ENCODE results near the gene C1RL.
"Not testable (repeated sequence)": the region's sequence is repeated elsewhere in the genome, so short reads cannot be mapped to it uniquely, and the experiment has no call there.

Gene C1RL

DNA sequence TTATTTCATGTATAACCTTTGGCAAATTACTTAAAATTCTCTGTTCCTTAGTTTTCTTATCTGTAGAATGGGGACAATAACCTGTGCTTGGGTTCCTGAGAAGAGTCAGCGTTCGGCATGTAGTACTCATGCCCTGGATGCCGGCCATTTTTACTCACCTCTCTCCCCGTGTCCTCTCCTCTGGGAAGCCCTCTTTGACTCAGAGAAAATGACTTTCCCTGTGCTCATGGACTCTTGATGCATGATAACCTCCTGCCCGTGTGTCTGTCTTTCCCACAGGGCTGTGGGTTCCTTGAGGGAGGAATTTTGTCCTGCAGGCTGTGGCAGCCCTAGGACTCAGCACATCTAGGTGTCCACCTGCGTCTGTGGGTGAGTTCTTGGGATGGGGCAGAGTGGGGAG is 5.8 kb upstream of the C1RL start:
- no peak for DNase-seq (ENCODE audit: low read depth in 2 of 2)

DNA sequence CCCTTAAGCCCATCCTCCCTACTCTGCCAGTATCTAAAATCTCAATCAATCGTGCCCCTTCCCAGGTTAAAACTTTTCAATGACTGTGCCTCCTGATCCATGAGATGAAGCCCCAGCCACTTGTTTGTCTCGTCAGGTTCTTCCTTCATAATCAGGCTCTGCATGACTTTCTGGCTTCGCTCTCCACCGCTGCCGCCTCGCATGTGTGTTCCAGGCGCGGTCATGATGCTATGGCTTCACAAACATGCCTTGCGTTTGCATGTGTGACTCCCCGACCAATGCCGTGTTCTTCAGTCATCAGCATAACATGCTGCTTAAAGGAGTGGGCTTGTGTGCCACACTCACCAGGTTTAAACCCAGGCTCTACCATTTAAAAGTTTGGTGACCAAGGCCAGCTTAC is 5.0 kb upstream of the C1RL start:
- DNase-seq (ENCODE audit: low read depth in 2 of 2): no peak

DNA sequence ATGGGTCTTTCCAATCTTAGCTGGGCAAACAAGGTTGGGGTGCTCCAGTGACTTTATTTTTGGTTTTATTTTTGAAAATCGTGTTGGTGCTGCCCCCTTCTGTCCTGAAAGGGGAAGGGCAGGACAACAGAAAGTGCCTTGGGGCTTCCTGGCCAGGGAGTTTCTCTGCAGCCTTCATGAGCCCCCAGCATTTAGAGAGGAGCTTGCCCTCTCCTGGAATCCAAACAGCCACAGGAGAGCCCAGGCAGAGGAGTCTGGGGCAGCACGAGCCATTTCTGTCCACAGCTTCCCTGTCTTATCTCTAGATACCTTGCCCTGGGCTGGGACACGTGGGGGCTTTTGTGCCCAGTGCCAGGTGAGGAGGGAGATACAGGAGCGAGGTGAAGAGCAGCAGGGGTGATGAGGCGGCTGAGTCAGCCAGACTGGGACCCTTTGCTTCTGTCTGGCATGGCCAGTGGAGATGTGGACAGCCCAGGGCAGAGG is 4.4 kb upstream of the C1RL start:
- DNase-seq (ENCODE audit: low read depth in 2 of 2): no peak

DNA sequence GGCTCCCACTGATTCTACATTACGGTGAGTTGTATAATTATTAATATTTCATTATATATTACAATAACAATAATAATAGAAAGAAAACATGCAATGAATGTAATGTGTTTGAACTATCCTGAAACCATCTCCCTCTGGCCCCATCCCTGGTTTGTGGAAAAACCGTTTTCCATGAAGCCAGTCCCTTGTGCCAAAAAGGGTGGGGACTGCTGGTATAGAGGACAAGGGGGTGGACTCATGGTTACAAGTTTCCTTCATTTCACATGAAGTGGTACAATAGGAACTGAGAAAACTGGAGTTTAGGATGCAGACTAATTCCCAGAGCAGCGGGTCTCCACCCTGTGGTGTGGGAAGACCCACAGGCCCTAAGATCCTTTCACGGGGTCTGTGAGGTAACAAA is 3.0 kb upstream of the C1RL start:
- DNase-seq (ENCODE audit: low read depth in 2 of 2): no peak

DNA sequence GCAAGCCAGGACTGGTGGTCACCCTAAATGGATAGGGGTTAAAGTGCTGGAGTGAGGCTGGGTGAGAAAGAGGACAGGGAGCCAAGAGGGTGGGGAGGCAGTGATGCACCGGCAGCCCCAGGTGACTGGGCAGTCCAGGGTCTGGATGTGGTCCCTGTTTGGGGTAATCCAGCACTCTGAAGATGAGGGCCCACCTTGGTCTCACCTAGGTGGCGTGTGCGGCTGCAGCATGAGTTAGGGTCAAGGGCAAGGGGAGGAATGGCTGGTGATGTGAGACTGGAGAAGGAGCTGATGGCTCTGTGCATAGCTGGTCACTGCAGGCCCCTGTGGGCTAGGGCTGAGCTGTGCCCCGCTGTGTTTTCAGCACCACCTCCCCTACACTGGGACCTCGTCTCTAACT is 1.6 kb upstream of the C1RL start:
- no peak for DNase-seq (ENCODE audit: low read depth in 2 of 2)

DNA sequence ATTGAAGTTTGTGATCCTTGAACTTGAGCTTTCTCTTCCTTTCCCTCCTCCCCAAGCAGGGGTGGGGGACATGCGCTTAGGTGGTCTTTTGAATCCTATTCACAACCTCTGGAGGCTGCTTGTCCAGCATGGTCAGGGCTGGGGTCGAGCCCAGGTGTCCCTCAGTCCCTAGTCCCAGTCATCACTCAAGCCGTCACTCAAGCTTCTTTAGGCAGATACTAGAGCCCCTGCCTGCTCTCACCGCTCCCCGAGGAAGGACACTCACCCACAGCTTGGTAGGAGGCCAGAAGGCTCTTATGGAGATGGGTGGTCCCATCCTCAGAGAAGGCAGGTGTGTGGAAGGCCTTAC is 532 bp upstream of the C1RL start:
- no peak for DNase-seq (ENCODE audit: low read depth in 2 of 2)

DNA sequence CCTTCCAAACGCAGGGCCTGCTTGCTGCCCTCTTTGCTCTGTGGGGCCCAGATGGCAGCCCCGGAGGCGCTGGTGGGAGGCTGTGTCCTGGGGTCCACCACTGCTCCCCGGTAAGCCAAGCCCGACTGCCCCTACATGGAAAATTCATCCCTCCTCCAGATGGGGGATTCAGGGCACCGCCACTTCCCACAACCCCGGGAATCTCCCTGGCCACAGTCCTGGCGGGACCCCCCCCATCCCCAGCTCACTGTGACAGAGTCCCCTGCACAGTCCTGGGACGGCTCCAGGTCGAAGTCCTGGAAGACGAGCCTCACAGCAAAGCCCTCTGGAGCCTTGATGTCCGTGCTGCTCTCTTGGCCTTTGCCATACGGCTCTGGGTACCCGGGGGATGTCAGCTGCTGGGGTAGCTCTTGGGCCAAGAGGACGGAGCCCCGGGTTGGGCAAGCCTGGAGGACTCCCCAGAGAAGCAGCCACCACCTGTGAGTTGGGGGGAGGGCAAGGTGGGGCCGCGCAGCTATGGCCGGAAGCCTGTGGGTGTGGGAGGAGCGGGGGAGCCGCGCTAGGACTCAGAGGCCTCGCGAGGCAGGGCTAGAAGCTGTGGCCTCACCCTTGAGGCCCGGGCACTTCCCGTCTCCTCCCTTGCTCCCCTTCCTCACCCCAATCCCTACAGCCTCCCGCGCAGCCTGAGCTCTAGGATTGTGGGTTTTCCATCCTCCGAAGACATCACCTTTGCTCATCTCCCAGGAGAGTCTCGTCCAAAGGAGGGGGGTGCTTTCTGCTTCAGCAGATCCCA is 815 bp downstream of the C1RL start:
- DNase-seq (ENCODE audit: low read depth in 2 of 2): peak; percentile 40 to 52

DNA sequence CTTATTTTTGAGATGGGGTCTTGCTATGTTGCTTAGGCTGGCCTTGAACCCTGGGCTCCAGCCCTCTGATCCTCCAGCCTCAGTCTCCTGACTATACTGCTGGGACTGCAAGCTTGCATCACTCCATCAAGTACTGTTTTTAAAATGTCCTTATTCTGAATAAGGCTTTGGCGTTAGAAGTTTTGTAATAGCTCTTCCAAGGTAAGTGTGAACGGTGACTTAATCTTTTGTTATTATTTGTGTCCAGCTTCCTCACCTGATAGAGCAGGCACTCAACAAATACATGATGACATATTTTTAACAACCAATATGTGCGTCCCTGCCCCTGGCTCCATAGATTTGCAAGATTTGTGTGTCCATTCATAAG is 1.4 kb downstream of the C1RL start:
- no peak for DNase-seq (ENCODE audit: low read depth in 2 of 2)

DNA sequence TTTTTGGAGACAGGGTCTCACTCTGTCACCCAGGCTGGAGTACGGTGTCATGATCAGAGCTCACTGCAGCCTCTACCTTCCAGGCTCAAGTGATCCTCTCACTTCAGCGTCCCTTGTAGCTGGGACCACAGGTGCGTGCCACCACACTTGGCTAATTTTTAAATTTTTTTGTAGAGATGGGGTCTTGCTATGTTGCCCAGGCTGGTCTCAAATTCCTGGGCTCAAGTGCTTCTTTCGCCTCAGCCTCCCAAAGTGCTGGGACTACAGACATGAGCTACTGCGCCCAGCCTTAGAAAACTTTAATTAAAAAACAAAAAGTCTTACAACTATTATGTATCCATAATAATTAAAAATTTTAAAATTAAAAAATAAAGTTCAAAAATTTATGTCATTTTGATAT is 1.8 kb downstream of the C1RL start:
- not testable (repeated sequence) for DNase-seq (ENCODE audit: low read depth in 2 of 2)

DNA sequence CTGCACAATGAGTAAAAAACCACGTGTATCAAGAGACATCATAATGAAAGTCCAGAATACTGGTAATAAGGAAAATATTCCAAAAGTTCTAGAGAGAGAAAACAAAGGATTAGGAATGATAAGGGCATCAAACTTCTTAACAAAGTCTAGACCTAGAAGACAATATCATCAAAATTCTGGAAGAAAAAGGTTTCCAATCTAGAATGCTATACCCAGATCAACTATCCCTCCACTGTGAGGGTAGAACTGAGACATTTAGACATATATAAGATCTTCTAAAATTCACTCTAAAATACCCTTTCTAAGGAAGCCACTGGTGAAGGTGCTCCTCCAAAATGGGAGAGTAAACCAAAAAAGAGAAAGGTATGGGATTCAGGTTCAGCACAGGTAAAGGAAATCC is 2.9 kb downstream of the C1RL start:
- DNase-seq (ENCODE audit: low read depth in 2 of 2): no peak

DNA sequence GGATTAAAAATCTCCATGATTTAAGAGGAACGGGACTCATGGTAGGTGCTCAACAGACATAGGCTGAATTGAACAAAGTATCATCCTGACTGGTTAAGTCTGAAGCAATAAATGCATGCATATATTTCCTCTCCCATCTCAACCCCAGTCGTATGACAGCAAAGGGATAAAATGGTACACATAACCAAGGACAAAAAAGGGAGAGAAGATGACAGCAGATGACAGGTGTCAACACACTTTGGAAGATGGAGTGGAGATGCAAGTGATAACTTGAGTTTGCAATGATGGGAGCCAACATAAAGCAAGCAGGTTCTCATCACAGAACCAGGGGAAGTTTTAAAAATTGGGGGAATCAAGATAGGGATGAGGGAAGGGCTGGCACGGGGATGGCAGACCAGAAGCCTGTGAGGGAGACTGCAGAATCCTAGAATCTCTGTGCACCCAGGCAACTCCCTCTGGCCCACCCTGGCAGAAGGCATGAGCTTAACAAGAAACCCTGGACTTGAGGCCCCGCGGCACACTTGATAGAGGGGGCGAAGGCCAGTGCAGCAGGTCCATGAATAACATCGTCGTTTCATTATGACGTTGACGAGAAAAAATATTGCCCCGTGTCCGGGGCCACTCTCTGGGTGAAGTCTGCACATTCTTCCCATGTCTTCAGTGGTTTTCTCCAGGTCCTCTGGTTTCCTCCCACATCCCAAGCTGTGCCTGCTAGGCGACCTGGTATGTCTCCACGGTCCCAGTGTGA is 5.0 kb downstream of the C1RL start:
- DNase-seq (ENCODE audit: low read depth in 2 of 2): no peak

DNA sequence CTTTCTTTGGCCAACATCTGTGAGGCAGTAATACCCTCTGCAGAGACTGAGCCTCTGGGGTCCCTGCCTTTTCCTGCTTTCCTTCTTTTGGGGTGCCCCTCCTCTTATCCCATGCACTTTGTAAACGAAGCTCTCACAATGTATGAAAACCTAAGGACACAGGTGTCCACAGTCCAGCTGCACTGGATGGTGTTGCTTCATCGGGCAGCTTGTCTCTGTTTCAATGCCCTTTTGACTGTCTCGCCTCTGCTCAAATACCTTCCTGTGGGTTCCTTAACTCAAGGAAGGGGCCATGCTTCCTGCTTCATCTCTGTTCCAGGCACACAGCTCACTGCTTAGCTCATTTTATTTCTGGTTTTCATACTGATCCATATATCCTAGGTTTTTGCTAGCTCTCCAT is 6.4 kb downstream of the C1RL start:
- no peak for DNase-seq (ENCODE audit: low read depth in 2 of 2)

DNA sequence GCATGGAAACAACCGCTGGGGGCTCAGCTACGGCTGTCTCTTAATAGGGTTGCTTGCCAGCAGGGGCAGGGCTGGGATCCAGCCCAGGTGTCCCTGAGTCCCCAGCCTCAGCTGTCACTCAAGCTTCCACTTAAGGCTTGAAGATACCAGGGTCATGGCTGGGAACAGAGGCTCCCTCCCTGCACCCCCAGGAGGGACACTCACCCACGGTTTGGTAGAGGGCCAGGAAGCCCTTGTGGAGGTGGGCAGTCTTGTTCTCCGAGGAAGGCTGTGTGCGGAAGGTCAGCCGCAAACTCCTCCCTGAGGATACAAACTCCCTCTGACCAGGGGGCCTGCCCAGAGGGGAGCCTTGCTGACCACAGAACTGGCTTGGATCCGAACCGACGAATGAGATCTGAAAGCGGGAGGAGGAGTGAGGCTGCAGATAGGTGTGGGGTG is 7.3 kb downstream of the C1RL start:
- no peak for DNase-seq (ENCODE audit: low read depth in 2 of 2)

DNA sequence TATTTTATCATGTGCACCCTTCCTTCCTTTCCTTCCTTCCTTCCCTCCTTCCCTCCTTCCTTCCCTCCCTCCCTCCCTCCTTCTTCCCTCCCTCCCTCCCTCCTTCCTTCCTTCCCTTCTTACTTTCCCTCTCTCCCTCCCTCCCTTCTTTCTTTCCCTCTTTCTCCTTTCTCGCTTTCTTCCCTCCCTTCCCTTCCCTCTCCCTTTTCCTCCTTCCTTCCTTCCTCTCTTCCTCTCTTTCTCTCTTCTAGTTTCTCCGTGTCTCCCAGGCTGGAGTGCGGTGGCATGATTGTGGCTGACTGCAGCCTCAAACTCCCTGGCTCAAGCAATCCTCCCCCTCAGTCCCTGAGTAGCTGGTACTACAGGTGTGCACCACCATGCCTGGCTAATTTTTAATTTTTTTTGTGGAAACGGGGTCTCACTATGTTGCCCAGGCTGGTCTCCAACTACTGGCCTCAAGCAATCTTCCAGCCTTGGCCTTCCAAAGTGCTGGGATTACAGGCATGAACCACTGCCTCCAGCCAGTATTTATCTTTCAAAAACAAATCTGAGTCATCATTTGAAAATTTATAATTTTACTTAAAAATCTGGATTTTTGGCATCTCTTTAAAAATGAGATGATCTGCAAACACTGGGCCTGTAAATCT is 7.8 kb downstream of the C1RL start:
- DNase-seq (ENCODE audit: low read depth in 2 of 2): no peak

DNA sequence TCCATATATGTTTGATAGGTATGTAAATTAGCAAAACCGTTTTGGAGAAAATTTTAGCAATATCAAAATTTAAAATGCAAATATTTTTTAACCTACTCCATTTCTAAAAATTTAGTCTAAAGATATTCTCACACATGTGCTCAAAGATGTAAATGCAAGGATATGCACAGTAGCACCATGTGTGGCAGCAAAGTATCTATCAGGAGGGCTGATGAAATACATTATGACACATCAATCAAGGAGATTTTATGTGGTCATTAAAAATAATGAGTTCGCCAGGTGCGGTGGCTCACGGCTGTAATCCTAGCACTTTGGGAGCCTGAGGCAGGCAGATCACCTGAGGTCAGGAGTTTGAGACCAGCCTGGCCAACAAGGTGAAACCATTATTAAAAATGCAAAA is 8.8 kb downstream of the C1RL start:
- DNase-seq (ENCODE audit: low read depth in 2 of 2): no peak

DNA sequence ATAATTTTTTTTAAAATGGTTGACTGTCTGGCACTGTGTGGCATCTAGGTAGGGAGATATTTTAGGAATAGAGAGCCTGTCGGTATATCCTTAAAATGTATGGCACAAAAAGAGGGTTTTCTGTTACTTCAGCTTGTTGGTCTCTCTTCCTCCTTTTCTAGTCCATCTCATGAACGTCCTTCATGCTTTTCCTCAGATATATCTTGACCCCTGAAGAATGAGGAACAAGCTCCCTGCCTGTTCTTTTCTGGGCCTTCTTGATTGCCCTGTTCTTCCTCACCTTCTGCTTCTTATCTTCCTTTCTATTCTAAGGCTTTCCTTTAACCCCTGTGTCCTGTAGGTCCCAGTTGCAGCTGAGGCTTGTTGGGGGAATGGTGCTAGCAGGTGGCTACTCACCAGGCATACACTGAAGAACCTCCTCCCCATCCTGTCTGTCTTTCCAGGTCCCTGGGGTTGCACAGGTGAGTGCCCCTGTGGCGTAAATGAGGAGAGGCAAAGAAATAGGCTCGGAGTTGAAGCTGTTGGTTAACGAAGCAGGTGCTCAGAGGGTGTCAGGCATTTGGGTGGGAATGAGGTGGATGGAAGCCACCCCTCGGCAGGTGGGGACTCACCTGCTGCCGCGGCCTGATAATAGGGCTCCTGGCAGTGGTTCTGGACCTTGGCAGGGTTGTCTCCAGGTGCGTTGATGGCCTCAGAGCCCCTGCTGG is 9.6 kb downstream of the C1RL start:
- DNase-seq (ENCODE audit: low read depth in 2 of 2): no peak

DNA sequence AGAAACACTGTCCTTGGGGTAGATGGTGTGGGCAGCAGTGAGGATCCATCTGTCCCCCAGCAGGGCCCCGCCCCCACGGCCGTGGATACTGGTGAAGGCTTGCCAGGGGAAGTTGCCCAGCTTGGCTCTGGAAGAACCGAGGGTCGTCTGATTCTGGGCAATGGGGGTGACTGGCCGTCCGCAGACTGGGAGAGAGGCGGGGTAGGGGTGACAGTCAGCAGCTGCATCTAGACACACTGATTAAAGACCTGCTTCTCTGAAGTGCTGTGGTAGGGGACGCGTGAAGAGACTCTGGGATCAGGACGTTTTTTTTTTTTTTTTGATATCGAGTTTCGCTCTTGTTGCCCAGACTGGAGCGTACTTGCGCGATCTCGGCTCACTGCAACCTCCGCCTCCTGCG is 12.0 kb downstream of the C1RL start:
- DNase-seq (ENCODE audit: low read depth in 2 of 2): no peak

DNA sequence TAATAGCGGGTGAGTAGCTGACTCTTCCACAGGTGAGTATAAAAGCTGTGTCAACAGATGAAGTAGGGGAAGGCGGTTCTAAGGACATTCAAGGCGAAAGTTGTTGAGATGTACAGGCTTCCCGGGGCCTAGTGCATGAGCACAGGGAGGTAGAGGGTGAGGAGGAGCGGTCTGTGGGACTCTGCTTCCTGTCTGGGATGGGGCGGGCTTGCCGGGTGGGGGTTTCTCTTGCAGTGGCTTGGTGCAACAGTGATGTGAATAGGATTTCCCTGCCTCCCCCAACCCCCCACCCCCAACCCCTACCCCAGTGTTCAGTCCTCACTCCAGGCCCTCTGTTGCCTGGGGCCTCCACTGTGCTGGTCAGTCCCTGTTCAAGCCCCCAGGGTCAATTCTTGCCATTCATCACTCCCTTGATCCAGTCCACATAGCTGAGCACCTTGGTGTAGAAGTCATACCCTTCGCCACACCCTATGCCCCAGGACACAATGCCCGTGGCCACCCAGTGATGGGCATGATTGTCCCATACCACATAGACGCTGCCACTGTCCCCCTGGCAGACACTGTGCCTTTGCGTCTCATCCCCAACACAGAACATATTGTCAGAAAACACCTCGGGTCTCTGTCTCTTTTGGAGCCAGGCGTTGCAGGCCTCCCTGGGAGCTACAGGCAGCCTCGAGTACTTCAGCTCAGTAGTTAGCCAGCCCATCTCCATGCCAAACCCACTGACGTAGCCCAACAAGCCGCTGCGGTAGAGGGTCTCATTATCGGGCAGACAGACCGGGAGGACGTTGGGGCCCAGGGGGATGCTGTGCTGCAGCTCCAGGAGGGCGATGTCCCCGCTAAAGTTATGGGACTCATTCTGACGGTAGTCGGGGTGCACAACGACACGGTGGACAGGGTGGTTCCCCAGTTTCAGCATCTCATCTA is 12.7 kb downstream of the C1RL start:
- DNase-seq (ENCODE audit: low read depth in 2 of 2): no peak

DNA sequence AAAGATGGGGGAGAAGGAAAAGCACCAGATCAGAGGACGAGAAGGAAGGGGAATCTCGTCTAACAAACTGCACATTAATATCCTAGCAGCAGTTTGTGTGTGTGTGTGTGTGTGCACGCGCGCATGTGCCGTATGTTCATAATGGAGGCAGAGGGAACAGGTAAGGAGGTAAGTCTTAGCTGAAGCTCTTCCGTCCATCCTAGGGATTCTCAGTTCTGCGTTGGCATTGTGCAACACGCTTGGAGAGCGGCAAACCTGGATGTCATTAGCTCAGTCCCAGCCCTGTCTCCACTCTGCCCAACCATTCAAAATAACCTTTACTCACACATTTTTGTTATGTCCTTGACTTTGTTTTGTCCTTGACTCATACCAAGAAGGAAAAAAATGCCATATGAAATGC is 15.1 kb downstream of the C1RL start:
- DNase-seq (ENCODE audit: low read depth in 2 of 2): no peak

DNA sequence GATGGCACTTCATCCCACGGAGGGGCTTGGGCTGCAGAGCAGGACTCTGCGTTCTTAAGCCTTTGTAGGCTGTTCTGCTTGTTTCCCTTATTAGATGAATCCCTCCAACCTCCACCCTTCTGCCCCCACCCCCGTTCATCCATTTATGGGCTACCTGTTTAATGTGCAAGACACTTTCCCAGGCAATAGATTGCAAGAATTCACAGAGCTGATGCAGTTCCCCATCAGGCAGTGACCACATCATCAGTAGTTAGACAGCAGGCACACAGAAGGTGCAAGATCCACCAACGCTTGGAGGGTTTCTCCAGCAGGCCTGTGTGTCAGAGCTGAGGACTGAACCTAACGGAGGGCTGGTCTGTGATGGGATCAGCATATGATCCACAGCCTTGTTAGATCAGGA is 15.5 kb downstream of the C1RL start:
- DNase-seq (ENCODE audit: low read depth in 2 of 2): no peak

DNA sequence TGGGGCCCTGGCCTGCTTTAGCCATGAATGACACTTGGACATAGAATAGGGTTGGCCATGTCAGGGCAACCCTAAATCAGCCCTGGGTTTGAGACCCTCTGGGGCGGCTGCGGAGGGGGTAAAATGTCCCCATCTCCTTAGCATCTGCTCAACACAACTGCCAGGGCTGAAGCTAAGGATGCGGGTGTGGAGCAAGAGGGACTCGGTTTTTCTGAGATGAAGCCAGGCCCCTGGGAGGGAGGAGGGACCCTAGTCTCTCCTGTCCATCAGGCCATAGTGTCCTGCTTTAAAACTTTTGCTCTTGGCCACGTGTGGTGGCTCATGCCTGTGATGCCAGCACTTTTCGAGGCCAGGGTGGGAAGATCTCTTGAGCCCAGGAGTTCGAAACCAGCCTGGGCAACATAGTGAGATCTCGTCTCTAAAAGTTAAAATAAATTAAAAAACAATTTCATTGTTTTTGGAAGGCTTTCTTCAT is 16.0 kb downstream of the C1RL start:
- DNase-seq (ENCODE audit: low read depth in 2 of 2): no peak
